Islet of Langerhans (tissue), 1 donor: ENCODE measurements around the gene SUPT3H.

Experiments
- FAIRE-seq: peaks from one replicate; lab custom pipeline; 2011; peaks lifted over from hg19 to GRCh38; lab: Jason Lieb, UNC

Gene SUPT3H

GRCh38 chr6:44828780-44829179 lies 549.0 kb downstream of the SUPT3H start:
- no peak for FAIRE-seq

- FAIRE-seq, result no peak
These were observed 551.6 kb downstream of the SUPT3H start for GRCh38 chr6:44826025-44826676.

- FAIRE-seq, result no peak
These were observed 552.5 kb downstream of the SUPT3H start for GRCh38 chr6:44825273-44825672.

GRCh38 chr6:44824567-44824966 lies 553.2 kb downstream of the SUPT3H start:
- FAIRE-seq, result no peak

- no peak for FAIRE-seq
These were observed 557.0 kb downstream of the SUPT3H start for GRCh38 chr6:44820759-44821158.

GRCh38 chr6:44820321-44820720 lies 557.4 kb downstream of the SUPT3H start:
- no peak for FAIRE-seq

- FAIRE-seq, result no peak
These were observed 566.3 kb downstream of the SUPT3H start for GRCh38 chr6:44811456-44811855.

GRCh38 chr6:44809258-44809657 lies 568.5 kb downstream of the SUPT3H start:
- no peak for FAIRE-seq

GRCh38 chr6:44808148-44808547 lies 569.6 kb downstream of the SUPT3H start:
- no peak for FAIRE-seq

GRCh38 chr6:44806656-44807055 lies 571.1 kb downstream of the SUPT3H start:
- no peak for FAIRE-seq

GRCh38 chr6:44805238-44805846 lies 572.4 kb downstream of the SUPT3H start:
- FAIRE-seq, result no peak

GRCh38 chr6:44804546-44805159 lies 573.1 kb downstream of the SUPT3H start:
- FAIRE-seq, result no peak

GRCh38 chr6:44804016-44804415 lies 573.7 kb downstream of the SUPT3H start:
- no peak for FAIRE-seq

- FAIRE-seq, result no peak
These were observed 576.7 kb downstream of the SUPT3H start for GRCh38 chr6:44800784-44801592.

- FAIRE-seq, result no peak
These were observed 577.5 kb downstream of the SUPT3H start for GRCh38 chr6:44800171-44800783.

GRCh38 chr6:44797746-44798145 lies 580.0 kb downstream of the SUPT3H start:
- no peak for FAIRE-seq

- no peak for FAIRE-seq
These were observed 582.4 kb downstream of the SUPT3H start for GRCh38 chr6:44795326-44795725.

GRCh38 chr6:44789806-44790205 lies 587.9 kb downstream of the SUPT3H start:
- FAIRE-seq, result no peak

- no peak for FAIRE-seq
These were observed 588.7 kb downstream of the SUPT3H start for GRCh38 chr6:44789061-44789460.

- no peak for FAIRE-seq
These were observed 589.2 kb downstream of the SUPT3H start for GRCh38 chr6:44788387-44788981.

GRCh38 chr6:44787254-44787834 lies 590.4 kb downstream of the SUPT3H start:
- FAIRE-seq, result no peak

- FAIRE-seq, result no peak
These were observed 592.6 kb downstream of the SUPT3H start for GRCh38 chr6:44785130-44785529.
